Hematopoietic multipotent progenitor cell treated with erythropoietin and hydrocortisone succinate and interleukin-3 and kit ligand, for 8 days (in vitro differentiated cells): ENCODE results near the gene FCN1.
"Not testable (repeated sequence)": the region's sequence is repeated elsewhere in the genome, so short reads cannot be mapped to it uniquely, and the experiment has no call there.

Experiments
- DNase-seq: peaks from one replicate; pipeline ENCODE4 v3.0.0-alpha.2; 2015

Gene FCN1

GRCh38 chr9:134917431-134918373, at the start of gene FCN1:
FCN1 (minus strand) TSS chr9:134917912; CDS start chr9:134917871, 41 bp downstream.
- no peak for DNase-seq

- DNase-seq = no peak
Measured at GRCh38 chr9:134966697-134967546, 49.2 kb upstream of the FCN1 start.

- no peak for DNase-seq
Measured at GRCh38 chr9:134966270-134966669, 48.6 kb upstream of the FCN1 start.

DNA sequence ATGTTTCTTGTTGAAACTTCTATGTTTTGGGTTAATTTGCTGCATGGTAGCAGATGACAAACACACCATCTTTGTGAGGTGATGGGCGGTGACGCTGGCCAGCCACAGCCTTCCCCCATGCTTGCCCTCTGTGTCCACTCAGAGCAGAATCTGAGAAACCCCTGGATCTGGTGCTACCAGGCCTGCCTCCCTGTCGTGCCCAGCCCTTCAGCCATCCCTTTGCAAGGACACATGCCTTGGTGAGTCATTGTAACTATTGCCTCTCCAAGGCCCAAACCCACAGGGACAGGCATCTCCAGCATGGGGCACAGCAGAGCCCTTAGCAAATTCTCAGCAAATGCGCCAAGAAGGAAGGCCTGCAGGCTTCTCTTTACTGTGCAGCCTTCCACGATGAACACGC, 48.1 kb upstream of the FCN1 start:
- DNase-seq = no peak

DNA sequence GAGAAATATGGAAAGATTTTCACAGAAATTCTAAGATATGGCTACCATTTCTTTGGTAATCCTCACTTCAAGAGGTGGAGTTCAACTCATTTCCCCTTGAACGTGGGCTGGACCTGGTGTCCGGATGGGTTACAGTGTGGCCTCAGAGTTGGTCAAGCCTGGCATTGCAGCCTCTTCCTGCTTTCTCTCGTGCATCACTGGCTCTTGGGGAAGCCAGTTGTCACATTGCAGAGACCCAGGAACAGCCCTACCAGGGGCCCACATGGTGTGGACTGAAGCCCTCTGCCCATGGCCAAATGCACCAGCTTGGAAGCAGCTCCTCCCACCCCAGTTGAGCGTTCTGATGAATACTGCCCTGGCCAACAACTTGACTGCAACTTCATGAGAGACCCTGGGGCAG, 47.7 kb upstream of the FCN1 start:
- DNase-seq = no peak

GRCh38 chr9:134964271-134965055, 46.8 kb upstream of the FCN1 start:
- no peak for DNase-seq

DNA sequence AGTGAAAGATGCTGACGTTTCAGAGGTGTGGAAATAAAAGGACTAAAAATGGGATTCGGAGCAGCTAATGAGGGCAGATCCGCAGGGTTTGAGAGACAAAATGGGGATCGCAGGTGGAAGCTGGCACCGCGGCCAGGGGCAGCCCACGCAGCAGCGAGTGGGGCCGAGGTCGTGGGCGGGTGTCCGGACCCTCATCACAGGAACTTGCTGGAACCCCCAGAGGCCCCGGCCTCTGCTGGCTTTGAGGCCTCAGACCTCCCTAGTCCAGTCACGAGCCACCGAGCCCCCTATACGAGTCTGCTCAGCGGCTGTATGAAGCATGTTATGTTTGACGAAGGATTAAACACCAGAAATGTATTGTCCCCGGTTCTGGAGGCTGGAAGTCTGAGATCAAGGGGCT, 45.8 kb upstream of the FCN1 start:
- no peak for DNase-seq

DNA sequence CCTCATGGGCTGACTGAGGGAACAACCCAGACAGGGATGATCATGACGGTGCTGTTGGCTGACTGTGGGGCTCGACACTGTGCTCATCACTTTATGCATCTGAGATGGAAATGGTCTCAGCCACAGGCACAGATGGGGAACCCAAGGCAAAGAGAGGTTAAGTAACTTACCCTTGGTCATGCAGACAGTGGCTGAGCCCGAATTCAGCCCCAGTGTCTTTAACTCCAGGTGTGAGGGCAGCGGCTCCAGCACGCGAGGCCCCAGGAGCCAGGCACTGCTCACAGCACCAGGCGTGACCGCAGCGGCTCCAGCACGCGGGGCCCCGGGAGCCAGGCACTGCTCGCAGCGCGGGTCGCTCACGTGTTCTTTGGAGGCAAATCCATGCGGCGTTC, 45.3 kb upstream of the FCN1 start:
- DNase-seq = no peak

- DNase-seq = no peak
Measured at GRCh38 chr9:134962065-134962972, 44.6 kb upstream of the FCN1 start.

GRCh38 chr9:134961331-134962064, 43.8 kb upstream of the FCN1 start:
- DNase-seq = no peak

GRCh38 chr9:134960701-134961181, 43.0 kb upstream of the FCN1 start:
- no peak for DNase-seq

DNA sequence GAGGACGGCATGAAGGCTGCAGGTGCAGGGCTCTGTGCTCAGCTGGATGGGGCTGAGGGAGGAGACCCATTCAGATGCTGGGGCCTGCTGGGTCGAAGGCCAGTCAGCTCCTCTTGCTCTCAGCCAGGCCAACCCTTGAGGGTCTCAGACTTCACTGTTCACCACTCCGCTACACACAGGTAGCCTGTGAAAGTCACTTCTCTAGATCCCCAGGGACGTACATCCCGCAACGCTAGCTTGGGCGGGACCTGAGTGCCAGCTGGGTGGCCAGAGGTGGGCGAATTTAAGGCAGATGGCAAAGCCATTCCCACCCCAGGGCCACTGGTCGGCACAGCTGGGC, 42.2 kb upstream of the FCN1 start:
- DNase-seq = no peak

DNA sequence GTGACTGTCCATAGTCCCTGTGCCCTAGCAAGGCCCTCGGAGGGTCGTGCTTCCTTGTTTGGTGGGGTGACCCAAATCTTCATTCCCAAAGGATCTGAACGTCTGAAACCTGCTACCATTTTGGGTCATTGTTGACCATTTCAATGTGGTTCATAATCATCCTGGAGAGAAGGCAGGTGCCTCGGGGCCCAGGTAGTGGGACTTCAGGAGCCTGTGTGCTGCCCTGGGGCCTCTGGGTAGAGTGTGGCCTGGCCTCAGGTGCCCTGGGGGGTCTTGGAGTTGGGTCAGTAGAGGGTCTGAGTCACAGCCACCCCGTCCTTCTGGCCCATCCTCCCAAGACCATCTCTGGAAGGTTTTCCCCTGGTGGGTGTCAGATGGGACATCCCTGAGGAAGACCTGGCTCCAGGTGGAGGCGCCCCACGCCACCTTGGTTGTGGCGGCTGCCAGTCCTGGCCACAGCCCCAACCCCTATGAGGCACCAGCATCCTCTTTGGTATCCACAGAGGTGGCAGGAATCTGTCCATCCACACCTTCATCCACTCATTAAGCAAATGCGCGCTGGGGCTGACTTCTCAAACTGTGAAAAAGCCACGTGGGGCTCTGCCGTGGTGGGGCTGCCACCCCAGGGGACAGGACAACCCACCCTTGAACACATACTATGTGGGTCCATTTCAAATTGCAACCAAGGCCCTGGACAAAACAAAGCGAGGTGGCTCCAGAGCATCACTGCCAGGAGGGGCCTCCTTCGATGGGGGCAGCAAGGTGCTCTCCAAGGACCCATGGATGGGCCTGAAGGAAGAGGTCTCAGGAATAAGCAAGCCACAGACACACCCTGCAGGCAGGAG, 41.6 kb upstream of the FCN1 start:
- no peak for DNase-seq

GRCh38 chr9:134957945-134958227, 40.2 kb upstream of the FCN1 start:
- DNase-seq = no peak

GRCh38 chr9:134957165-134957944, 39.6 kb upstream of the FCN1 start:
- no peak for DNase-seq

GRCh38 chr9:134956387-134956786, 38.7 kb upstream of the FCN1 start:
- DNase-seq = not testable (repeated sequence)

DNA sequence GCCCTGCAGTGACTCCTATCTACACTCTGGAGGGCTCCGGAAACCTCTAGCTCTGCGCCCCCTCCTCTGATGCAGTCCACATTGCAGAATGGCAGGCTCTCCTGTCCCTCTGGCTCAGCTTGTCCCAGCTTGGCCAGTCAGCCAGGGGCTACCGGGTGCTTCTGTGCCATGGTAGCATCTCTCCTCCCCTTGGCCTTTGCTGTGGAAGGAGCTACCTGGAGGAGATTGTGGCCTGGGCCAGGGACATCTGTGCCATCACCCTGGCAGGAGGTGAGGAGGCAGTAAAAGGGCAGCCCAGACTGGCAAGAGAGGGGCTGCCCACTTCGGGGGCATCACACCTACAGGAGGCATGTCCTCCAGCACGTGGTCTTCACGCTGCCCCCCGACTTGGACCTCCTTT, 38.1 kb upstream of the FCN1 start:
- DNase-seq = no peak

GRCh38 chr9:134955156-134955555, 37.4 kb upstream of the FCN1 start:
- DNase-seq = no peak

GRCh38 chr9:134951994-134952393, 34.3 kb upstream of the FCN1 start:
- DNase-seq = no peak

DNA sequence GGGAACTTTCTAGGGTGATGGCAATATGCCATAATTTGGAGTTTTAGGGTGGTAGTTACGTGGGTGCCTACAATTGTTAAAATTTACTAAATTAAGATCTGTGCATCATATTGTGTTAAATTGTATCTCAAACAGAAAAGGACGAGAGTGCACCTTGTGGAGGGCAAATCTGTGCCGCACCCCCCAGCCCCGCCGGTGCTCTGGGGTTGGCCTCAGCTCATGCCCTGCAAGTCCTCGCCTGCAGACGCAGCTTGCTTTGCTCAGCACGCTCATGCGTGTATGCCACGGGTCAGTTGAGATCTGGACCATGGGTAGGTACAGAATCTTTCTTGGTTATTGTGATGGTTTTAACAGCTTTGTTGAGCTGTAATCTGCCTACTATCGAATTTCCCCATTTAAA, 33.7 kb upstream of the FCN1 start:
- no peak for DNase-seq
